Muscle layer of duodenum (tissue), 2 donors: ENCODE results near the gene RAI1.
"Not testable (repeated sequence)": the region's sequence is repeated elsewhere in the genome, so short reads cannot be mapped to it uniquely, and the experiment has no call there.

ENCODE experiments used
- H3K27ac ChIP-seq: one replicate; pipeline ENCODE4 v1.7.0; 2013; ENCODE audit warnings: mild to moderate bottlenecking, low read length
- H3K27me3 ChIP-seq: one replicate; pipeline ENCODE4 v1.7.0; 2013; ENCODE audit warnings: low read depth, mild to moderate bottlenecking, control low read depth, low read length
- H3K36me3 ChIP-seq, 2 donors: one replicate each; pipeline ENCODE4 v1.7.0; 2013; ENCODE audit warnings: low read length in 2 of 2, control low read depth in 1 of 2, mild to moderate bottlenecking in 1 of 2; ENCODE audit not compliant: insufficient read depth in 2 of 2, control insufficient read depth in 1 of 2
- H3K4me1 ChIP-seq, 2 donors: one replicate each; pipeline ENCODE4 v1.7.0; 2013; ENCODE audit warnings: low read length in 2 of 2, mild to moderate bottlenecking in 2 of 2, control low read depth in 1 of 2, moderate library complexity in 1 of 2; ENCODE audit not compliant: insufficient read depth in 2 of 2, control insufficient read depth in 1 of 2
- H3K4me3 ChIP-seq, 2 donors: one replicate each; pipeline ENCODE4 v1.7.0; 2013; ENCODE audit warnings: low read length in 2 of 2, low read depth in 1 of 2, mild to moderate bottlenecking in 1 of 2
- H3K9me3 ChIP-seq, 2 donors: one replicate each; pipeline ENCODE4 v1.7.0; 2013; ENCODE audit warnings: low read length in 2 of 2, control low read depth in 1 of 2, mild to moderate bottlenecking in 1 of 2; ENCODE audit not compliant: control insufficient read depth in 1 of 2
- donor health status: healthy.

The RAI1 gene, protein sequence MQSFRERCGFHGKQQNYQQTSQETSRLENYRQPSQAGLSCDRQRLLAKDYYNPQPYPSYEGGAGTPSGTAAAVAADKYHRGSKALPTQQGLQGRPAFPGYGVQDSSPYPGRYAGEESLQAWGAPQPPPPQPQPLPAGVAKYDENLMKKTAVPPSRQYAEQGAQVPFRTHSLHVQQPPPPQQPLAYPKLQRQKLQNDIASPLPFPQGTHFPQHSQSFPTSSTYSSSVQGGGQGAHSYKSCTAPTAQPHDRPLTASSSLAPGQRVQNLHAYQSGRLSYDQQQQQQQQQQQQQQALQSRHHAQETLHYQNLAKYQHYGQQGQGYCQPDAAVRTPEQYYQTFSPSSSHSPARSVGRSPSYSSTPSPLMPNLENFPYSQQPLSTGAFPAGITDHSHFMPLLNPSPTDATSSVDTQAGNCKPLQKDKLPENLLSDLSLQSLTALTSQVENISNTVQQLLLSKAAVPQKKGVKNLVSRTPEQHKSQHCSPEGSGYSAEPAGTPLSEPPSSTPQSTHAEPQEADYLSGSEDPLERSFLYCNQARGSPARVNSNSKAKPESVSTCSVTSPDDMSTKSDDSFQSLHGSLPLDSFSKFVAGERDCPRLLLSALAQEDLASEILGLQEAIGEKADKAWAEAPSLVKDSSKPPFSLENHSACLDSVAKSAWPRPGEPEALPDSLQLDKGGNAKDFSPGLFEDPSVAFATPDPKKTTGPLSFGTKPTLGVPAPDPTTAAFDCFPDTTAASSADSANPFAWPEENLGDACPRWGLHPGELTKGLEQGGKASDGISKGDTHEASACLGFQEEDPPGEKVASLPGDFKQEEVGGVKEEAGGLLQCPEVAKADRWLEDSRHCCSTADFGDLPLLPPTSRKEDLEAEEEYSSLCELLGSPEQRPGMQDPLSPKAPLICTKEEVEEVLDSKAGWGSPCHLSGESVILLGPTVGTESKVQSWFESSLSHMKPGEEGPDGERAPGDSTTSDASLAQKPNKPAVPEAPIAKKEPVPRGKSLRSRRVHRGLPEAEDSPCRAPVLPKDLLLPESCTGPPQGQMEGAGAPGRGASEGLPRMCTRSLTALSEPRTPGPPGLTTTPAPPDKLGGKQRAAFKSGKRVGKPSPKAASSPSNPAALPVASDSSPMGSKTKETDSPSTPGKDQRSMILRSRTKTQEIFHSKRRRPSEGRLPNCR (N-terminal part only)

GRCh38 chr17:17681187-17681743 lies at the start of gene RAI1:
Gene RAI1, plus strand, starts transcription at chr17:17681458. Its CDS starts 111,491 bp downstream, at chr17:17792949.
- peak within 1 kb of the TSS; percentile 67 to 71 for H3K4me3 ChIP-seq
- no peaks in the 10 kb centered on the region for H3K27me3 ChIP-seq
- no peaks in the 10 kb centered on the region for H3K36me3 ChIP-seq

GRCh38 chr17:17632690-17633089 lies 48.6 kb upstream of the RAI1 start:
- not testable (repeated sequence) for H3K27ac ChIP-seq, H3K4me3 ChIP-seq, H3K36me3 ChIP-seq, H3K9me3 ChIP-seq, H3K27me3 ChIP-seq, H3K4me1 ChIP-seq

More at GRCh38 chr17:17681187-17681743, at the start of gene RAI1:
- Histone ChIP-seq H3K4me1 (peaks cover 13 to 36% of the 10 kb centered on the region in 2 donors), H3K9me3 (no peaks in the 10 kb centered on the region), H3K27ac (peak within 1 kb of the TSS; percentile 72)

DNA sequence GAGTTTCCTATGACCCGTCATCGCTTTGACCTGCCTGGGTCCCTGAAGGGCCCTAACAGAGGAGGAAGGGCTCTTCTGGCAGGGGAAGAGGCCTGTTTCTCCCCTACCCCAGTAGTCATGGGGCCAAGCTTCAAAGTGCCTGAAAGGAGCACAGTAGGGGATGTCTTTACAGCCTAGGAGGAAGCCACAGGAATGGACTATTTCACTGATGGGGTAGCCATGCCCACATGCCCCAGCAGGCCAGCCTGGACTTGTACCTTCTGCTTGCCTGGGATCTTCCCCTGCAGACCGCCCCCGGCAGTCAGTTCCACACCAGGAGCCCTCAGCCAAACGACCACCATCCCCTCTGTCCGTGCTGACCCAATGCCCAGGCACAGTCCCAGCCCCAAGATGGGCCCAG lies 47.9 kb upstream of the RAI1 start:
- no peaks in the 10 kb centered on the region for H3K27me3 ChIP-seq
- no peaks in the 10 kb centered on the region for H3K36me3 ChIP-seq
- no peaks in the 10 kb centered on the region for H3K9me3 ChIP-seq
- H3K27ac ChIP-seq = no peak overlapping the region
- H3K4me1 ChIP-seq = no peaks in the 10 kb centered on the region
- no peak overlapping the region for H3K4me3 ChIP-seq

- no peak overlapping the region for H3K4me3 ChIP-seq
- H3K27ac ChIP-seq = no peak overlapping the region
- H3K27me3 ChIP-seq = no peaks in the 10 kb centered on the region
- H3K36me3 ChIP-seq = no peaks in the 10 kb centered on the region
- H3K9me3 ChIP-seq = no peaks in the 10 kb centered on the region
- peaks cover 0 to 3% of the 10 kb centered on the region in 2 donors for H3K4me1 ChIP-seq
These were observed 46.1 kb upstream of the RAI1 start for GRCh38 chr17:17635126-17635525.

GRCh38 chr17:17635537-17636271 lies 45.6 kb upstream of the RAI1 start:
- not testable (repeated sequence) for H3K36me3 ChIP-seq, H3K4me1 ChIP-seq, H3K27ac ChIP-seq, H3K9me3 ChIP-seq, H3K27me3 ChIP-seq, H3K4me3 ChIP-seq

GRCh38 chr17:17636272-17636885 lies 44.9 kb upstream of the RAI1 start:
- Histone ChIP-seq H3K9me3 (no peaks in the 10 kb centered on the region), H3K4me1 (peaks cover 0 to 3% of the 10 kb centered on the region in 2 donors), H3K4me3 (no peak overlapping the region), H3K27ac (no peak overlapping the region), H3K36me3 (no peaks in the 10 kb centered on the region), H3K27me3 (no peaks in the 10 kb centered on the region)

DNA sequence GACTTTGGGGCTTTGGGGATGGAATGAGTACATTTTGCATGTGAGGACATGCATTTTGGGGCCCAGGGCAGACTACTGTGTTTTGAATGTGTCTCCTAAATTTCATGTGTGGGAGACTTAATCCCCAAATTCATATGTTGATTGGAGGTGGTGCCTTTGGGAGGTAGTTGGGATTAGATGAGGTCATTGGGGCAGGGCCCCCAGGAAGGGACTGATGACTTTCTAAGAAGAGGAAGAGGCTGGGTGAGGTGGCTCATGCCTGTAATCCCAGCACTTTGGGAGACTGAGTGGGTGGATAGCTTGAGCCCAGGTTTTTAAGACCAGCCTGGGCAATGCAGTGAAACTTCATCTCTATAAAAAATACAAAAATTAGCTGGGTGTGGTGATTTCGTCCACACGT lies 42.8 kb upstream of the RAI1 start:
- no peaks in the 10 kb centered on the region for H3K9me3 ChIP-seq
- H3K4me3 ChIP-seq = no peak overlapping the region
- no peaks in the 10 kb centered on the region for H3K27me3 ChIP-seq
- peaks cover 0 to 3% of the 10 kb centered on the region in 2 donors for H3K4me1 ChIP-seq
- no peaks in the 10 kb centered on the region for H3K36me3 ChIP-seq
- H3K27ac ChIP-seq = no peak overlapping the region

DNA sequence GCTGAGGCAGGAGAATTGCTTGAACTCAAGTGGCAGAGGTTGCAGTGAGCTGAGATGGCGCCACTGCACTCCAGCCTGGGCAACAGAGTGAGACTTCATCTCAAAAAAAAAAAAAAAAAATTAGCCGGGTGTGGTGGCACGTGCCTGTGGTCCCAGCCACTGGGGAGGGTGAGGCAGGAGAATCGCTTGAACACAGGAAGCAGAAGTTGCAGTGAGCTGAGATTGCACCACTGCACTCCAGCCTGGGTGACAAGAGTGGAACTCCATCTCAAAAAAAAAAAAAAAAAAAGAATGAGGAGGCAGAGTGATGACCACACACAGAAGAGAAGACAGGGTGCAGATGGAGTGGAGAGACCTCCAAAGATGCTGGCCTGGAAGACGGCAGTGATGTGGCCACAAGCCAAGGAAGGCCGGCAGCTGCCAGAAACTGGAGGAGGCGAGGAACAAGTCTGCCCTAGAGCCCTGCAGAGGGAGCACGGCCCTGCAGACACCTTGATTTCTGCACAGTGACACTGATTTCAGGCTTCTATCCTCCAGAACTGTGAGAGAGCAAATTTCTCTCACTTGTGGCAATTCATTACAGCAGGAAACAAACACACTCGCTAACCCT lies 41.5 kb upstream of the RAI1 start:
- H3K9me3 ChIP-seq, H3K36me3 ChIP-seq, H3K4me1 ChIP-seq, H3K27me3 ChIP-seq, H3K27ac ChIP-seq, H3K4me3 ChIP-seq: not testable (repeated sequence)

DNA sequence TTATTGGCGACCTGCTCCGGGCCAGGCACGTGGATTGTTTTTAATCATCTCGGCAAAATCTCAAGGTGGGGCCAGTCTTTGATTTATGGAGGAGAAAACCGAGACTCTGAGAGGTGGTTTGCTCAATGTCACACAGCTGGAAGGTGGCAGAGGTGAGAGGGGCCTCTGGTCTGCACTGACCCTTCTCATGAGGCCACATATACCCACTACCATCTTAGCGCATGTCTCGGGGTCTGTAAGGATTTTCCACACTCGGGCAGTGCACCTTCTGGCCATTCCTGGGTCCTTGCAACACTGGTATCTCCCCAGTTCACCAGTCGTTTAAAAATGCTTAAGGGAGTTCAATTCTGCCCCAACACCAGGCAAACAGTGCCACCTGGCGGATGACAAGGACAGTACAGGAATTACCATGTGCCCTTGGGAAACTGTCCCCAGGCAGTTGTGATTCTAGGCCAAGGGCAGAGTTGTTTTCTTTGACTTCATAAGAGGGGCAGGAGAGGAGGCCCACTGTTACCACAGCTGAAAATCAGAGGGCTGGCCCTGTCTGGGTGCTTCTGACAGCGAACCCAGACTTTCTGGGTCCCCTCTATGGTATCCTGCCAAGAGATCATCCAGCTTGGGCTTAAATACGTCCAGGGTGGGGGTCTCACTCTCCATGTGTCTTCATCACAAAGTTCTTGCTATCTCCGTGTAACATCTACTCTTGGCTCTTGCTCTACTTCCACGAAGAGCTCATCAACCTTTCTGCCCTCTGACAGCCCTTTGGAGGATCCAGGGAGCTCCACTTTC lies 39.4 kb upstream of the RAI1 start:
- no peaks in the 10 kb centered on the region for H3K27me3 ChIP-seq
- peaks cover 0 to 3% of the 10 kb centered on the region in 2 donors for H3K4me1 ChIP-seq
- H3K36me3 ChIP-seq = no peaks in the 10 kb centered on the region
- H3K9me3 ChIP-seq = no peaks in the 10 kb centered on the region
- no peak overlapping the region for H3K27ac ChIP-seq
- no peak overlapping the region for H3K4me3 ChIP-seq
